ENCODE data around the gene MIXL1.

DNA sequence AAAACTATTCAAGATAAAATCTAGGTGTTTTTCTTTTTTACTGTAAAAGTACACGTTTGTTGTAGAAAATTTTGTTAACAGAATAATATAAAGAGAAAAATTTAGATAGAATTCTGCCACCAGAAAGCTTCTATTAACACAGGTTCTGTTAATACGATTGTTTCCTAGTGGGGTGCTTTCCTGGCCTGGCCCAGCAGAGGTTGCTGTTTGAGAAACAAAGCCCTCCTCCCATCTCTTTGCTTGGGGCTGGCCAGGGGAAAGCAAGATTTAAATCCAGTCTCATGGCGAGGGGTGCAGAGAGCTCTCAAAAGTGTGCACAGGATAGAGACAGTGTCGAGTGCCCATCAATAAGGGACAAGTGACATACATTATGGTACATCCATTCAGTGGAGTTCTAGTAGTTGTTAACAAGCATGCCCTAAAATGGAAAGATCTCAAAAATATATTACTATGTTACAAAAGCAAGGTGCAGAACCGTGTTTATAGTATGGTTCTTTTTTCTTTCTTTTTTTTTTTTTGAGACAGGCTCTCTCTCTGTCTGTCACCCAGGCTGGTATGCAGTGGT lies 22.4 kb upstream of the MIXL1 start:
- TF ChIP-seq CTCF (IDR thresholded peaks at IDR 0.05; ENCODE audit: low read length) (peak; percentile 56), EZH2 (IDR thresholded peaks at IDR 0.05; ENCODE audit: borderline replicate concordance, low read length) (no peak)
